GM12891 (cell line): Measurements from ENCODE around the gene PF4V1.

Experiments
- POLR2A ChIP-seq: IDR thresholded peaks from 2 replicates; pipeline ENCODE4 v1.6.1; 2011; ENCODE audit warnings: low read depth, low read length, control low read depth
- POLR2AphosphoS5 ChIP-seq: IDR thresholded peaks from 2 replicates; pipeline ENCODE4 v1.6.1; 2011; ENCODE audit warnings: low read depth, low read length, control low read depth
- SPI1 ChIP-seq: IDR thresholded peaks from 2 replicates; pipeline ENCODE4 v1.6.1; 2011; ENCODE audit warnings: low read depth, low read length, control low read depth

DNA sequence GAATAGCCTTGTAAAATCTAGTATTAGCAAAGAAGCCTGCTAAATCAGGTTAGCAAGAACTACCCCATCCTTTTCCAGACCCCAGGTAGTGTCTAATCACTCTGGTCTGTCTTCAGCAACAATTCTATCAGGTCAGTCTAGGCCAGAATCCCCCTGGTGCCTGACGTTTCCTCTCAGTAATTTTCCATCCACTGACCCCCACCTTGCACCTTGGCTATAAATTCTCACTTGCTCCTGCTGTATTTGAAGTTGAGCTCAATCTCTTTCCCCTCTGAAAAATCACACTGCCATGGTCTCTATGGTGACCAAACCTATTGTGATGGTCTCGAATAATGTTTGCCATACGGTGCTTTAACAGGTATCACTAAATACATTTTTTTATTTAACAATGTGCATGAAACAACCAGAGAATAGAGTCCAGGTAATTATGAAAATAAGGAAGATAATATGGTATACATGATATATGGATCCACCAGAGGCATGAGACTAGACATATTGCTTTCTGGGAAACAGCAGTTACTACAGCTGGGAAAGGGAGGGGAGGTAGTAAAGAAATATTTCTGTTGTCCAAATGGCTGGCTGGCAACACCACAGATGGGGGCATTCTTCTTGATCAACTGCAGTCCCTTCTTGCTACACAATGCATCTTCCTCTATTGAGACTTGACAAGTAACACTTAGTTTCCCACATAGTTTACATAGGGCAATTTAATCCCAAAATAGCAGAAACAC is 49.9 kb downstream of the PF4V1 start:
- no peak for TF ChIP-seq POLR2A
- no peak for TF ChIP-seq POLR2AphosphoS5
- no peak for TF ChIP-seq SPI1
